GM21447 (cell line): ENCODE results near the gene BRK1.
"Not testable (repeated sequence)": the region's sequence is repeated elsewhere in the genome, so short reads cannot be mapped to it uniquely, and the experiment has no call there.

Source experiments
- ATAC-seq: cut with Tn5 transposase; IDR thresholded peaks from one replicate; pipeline ENCODE4 v1.9.1; 2021; ENCODE audit not compliant: unreplicated experiment

The BRK1 gene

GRCh38 chr3:10176150-10176549, 60.7 kb downstream of the BRK1 start:
- not testable (repeated sequence) for ATAC-seq
